ENCODE data around the gene SPATS1.

Gene SPATS1

GRCh38 chr6:44342489-44342888, at the start of gene SPATS1:
TSS of gene SPATS1 (plus strand) at chr6:44342650. CDS start at chr6:44343096, 446 bp downstream.
- Histone ChIP-seq H3K27me3 (ENCODE audit: control insufficient read depth in 1 of 2, insufficient read depth in 2 of 2, low read length in 2 of 2) (peaks cover 7 to 9% of the 10 kb centered on the region in 2 donors), H3K4me1 (ENCODE audit: insufficient read depth, low read length) (peaks cover 6% of the 10 kb centered on the region), H3K36me3 (ENCODE audit: insufficient read depth, low read length) (no peaks in the 10 kb centered on the region), H3K27ac (ENCODE audit: low read depth, low read length) (no peak within 1 kb of the TSS), H3K4me3 (ENCODE audit: low read depth in 1 of 2, low read length in 2 of 2) (peak within 1 kb of the TSS in 1 of 2 donors; percentile 27), H3K9ac (ENCODE audit: low read length) (no peak within 1 kb of the TSS), H3K9me3 (ENCODE audit: low read length) (no peaks in the 10 kb centered on the region)

GRCh38 chr6:44292661-44293365, 49.6 kb upstream of the SPATS1 start:
- H3K27me3 ChIP-seq (ENCODE audit: control insufficient read depth in 1 of 2, insufficient read depth in 2 of 2, low read length in 2 of 2), result peaks cover 27 to 70% of the 10 kb centered on the region in 2 donors
- no peak overlapping the region for H3K27ac ChIP-seq (ENCODE audit: low read depth, low read length)

GRCh38 chr6:44294832-44295791, 47.3 kb upstream of the SPATS1 start:
- Histone ChIP-seq H3K9me3 (ENCODE audit: low read length) (no peaks in the 10 kb centered on the region), H3K9ac (ENCODE audit: low read length) (no peak overlapping the region), H3K27ac (ENCODE audit: low read depth, low read length) (no peak overlapping the region), H3K27me3 (ENCODE audit: control insufficient read depth in 1 of 2, insufficient read depth in 2 of 2, low read length in 2 of 2) (peaks cover 34 to 65% of the 10 kb centered on the region in 2 donors), H3K4me1 (ENCODE audit: insufficient read depth, low read length) (peaks cover 4% of the 10 kb centered on the region), H3K4me3 (ENCODE audit: low read depth in 1 of 2, low read length in 2 of 2) (no peak overlapping the region), H3K36me3 (ENCODE audit: insufficient read depth, low read length) (peaks cover under 1% of the 10 kb centered on the region)

More at GRCh38 chr6:44292661-44293365, 49.6 kb upstream of the SPATS1 start:
- H3K36me3 ChIP-seq (ENCODE audit: insufficient read depth, low read length), result no peaks in the 10 kb centered on the region
- no peak overlapping the region for H3K9ac ChIP-seq (ENCODE audit: low read length)
- no peak overlapping the region for H3K4me3 ChIP-seq (ENCODE audit: low read depth in 1 of 2, low read length in 2 of 2)
- peaks cover 4% of the 10 kb centered on the region for H3K4me1 ChIP-seq (ENCODE audit: insufficient read depth, low read length)
- H3K9me3 ChIP-seq (ENCODE audit: low read length), result no peaks in the 10 kb centered on the region

- H3K27me3 ChIP-seq (ENCODE audit: control insufficient read depth in 1 of 2, insufficient read depth in 2 of 2, low read length in 2 of 2), result peaks cover 34 to 46% of the 10 kb centered on the region in 2 donors
- no peak overlapping the region for H3K9ac ChIP-seq (ENCODE audit: low read length)
- H3K27ac ChIP-seq (ENCODE audit: low read depth, low read length), result no peak overlapping the region
- H3K36me3 ChIP-seq (ENCODE audit: insufficient read depth, low read length), result peaks cover 22% of the 10 kb centered on the region
- H3K4me1 ChIP-seq (ENCODE audit: insufficient read depth, low read length), result peaks cover 4% of the 10 kb centered on the region
- H3K4me3 ChIP-seq (ENCODE audit: low read depth in 1 of 2, low read length in 2 of 2), result peak overlapping the region; percentile 47 to 52
- H3K9me3 ChIP-seq (ENCODE audit: low read length), result no peaks in the 10 kb centered on the region
These were observed 45.1 kb upstream of the SPATS1 start for GRCh38 chr6:44297063-44298038.

GRCh38 chr6:44298055-44298803, 44.2 kb upstream of the SPATS1 start:
- no peaks in the 10 kb centered on the region for H3K9me3 ChIP-seq (ENCODE audit: low read length)
- peaks cover 34 to 37% of the 10 kb centered on the region in 2 donors for H3K27me3 ChIP-seq (ENCODE audit: control insufficient read depth in 1 of 2, insufficient read depth in 2 of 2, low read length in 2 of 2)
- no peak overlapping the region for H3K27ac ChIP-seq (ENCODE audit: low read depth, low read length)
- H3K4me1 ChIP-seq (ENCODE audit: insufficient read depth, low read length), result peaks cover 4% of the 10 kb centered on the region
- no peak overlapping the region for H3K9ac ChIP-seq (ENCODE audit: low read length)
- peaks cover 31% of the 10 kb centered on the region for H3K36me3 ChIP-seq (ENCODE audit: insufficient read depth, low read length)
- H3K4me3 ChIP-seq (ENCODE audit: low read depth in 1 of 2, low read length in 2 of 2), result peak overlapping the region in 1 of 2 donors; percentile 47

- Histone ChIP-seq H3K9ac (ENCODE audit: low read length) (no peak overlapping the region), H3K27ac (ENCODE audit: low read depth, low read length) (no peak overlapping the region), H3K4me1 (ENCODE audit: insufficient read depth, low read length) (peaks cover 4% of the 10 kb centered on the region), H3K9me3 (ENCODE audit: low read length) (no peaks in the 10 kb centered on the region), H3K4me3 (ENCODE audit: low read depth in 1 of 2, low read length in 2 of 2) (no peak overlapping the region), H3K36me3 (ENCODE audit: insufficient read depth, low read length) (peaks cover 37% of the 10 kb centered on the region), H3K27me3 (ENCODE audit: control insufficient read depth in 1 of 2, insufficient read depth in 2 of 2, low read length in 2 of 2) (peaks cover 34 to 37% of the 10 kb centered on the region in 2 donors)
These were observed 43.6 kb upstream of the SPATS1 start for GRCh38 chr6:44298864-44299263.

- Histone ChIP-seq H3K36me3 (ENCODE audit: insufficient read depth, low read length) (peaks cover 52% of the 10 kb centered on the region), H3K9me3 (ENCODE audit: low read length) (no peaks in the 10 kb centered on the region), H3K27me3 (ENCODE audit: control insufficient read depth in 1 of 2, insufficient read depth in 2 of 2, low read length in 2 of 2) (peaks cover 26% of the 10 kb centered on the region in 2 donors), H3K4me1 (ENCODE audit: insufficient read depth, low read length) (peaks cover 4% of the 10 kb centered on the region), H3K9ac (ENCODE audit: low read length) (no peak overlapping the region), H3K4me3 (ENCODE audit: low read depth in 1 of 2, low read length in 2 of 2) (no peak overlapping the region), H3K27ac (ENCODE audit: low read depth, low read length) (no peak overlapping the region)
These were observed 42.1 kb upstream of the SPATS1 start for GRCh38 chr6:44300292-44300823.

GRCh38 chr6:44301106-44301505, 41.3 kb upstream of the SPATS1 start:
- Histone ChIP-seq H3K9me3 (ENCODE audit: low read length) (no peaks in the 10 kb centered on the region), H3K9ac (ENCODE audit: low read length) (no peak overlapping the region), H3K36me3 (ENCODE audit: insufficient read depth, low read length) (peaks cover 59% of the 10 kb centered on the region), H3K4me3 (ENCODE audit: low read depth in 1 of 2, low read length in 2 of 2) (no peak overlapping the region), H3K27me3 (ENCODE audit: control insufficient read depth in 1 of 2, insufficient read depth in 2 of 2, low read length in 2 of 2) (peaks cover 20% of the 10 kb centered on the region in 2 donors), H3K4me1 (ENCODE audit: insufficient read depth, low read length) (peaks cover 4% of the 10 kb centered on the region), H3K27ac (ENCODE audit: low read depth, low read length) (no peak overlapping the region)

- Histone ChIP-seq H3K4me1 (ENCODE audit: insufficient read depth, low read length) (peaks cover 2% of the 10 kb centered on the region), H3K9me3 (ENCODE audit: low read length) (no peaks in the 10 kb centered on the region), H3K9ac (ENCODE audit: low read length) (no peak overlapping the region), H3K4me3 (ENCODE audit: low read depth in 1 of 2, low read length in 2 of 2) (no peak overlapping the region), H3K36me3 (ENCODE audit: insufficient read depth, low read length) (peaks cover 68% of the 10 kb centered on the region), H3K27me3 (ENCODE audit: control insufficient read depth in 1 of 2, insufficient read depth in 2 of 2, low read length in 2 of 2) (peaks cover 11 to 12% of the 10 kb centered on the region in 2 donors), H3K27ac (ENCODE audit: low read depth, low read length) (no peak overlapping the region)
These were observed 40.5 kb upstream of the SPATS1 start for GRCh38 chr6:44301782-44302564.
